H9 (cell line): ENCODE measurements around the gene C11orf16. TPM values are rescaled to one million over a fixed set of nuclear protein-coding genes. Genes with fewer than 3 reads are reported as not detected.

ENCODE experiments used
- DNase-seq: peaks from one replicate; pipeline ENCODE4 v3.0.0-alpha.2; 2017
- H2AFZ ChIP-seq: one replicate; pipeline ENCODE4 v1.6.1; 2013; ENCODE audit warnings: mild to moderate bottlenecking, low read length, control low read depth, moderate library complexity
- H2AK5ac ChIP-seq: 2 replicates; pipeline ENCODE4 v1.6.1; 2013; ENCODE audit warnings: low read length, control low read depth, mixed read lengths; ENCODE audit not compliant: insufficient read length
- H2BK120ac ChIP-seq: one replicate; pipeline ENCODE4 v1.6.1; 2013; ENCODE audit warnings: low read depth, mild to moderate bottlenecking, low read length, control low read depth, inconsistent platforms; ENCODE audit not compliant: poor library complexity, severe bottlenecking
- H2BK12ac ChIP-seq: 2 replicates; pipeline ENCODE4 v1.6.1; 2013; ENCODE audit warnings: low read length, control low read depth, mixed read lengths, low read depth; ENCODE audit not compliant: insufficient read length
- H2BK15ac ChIP-seq: 2 replicates; pipeline ENCODE4 v1.6.1; 2013; ENCODE audit warnings: low read depth, low read length, control low read depth
- H2BK20ac ChIP-seq: one replicate; pipeline ENCODE4 v1.6.1; 2013; ENCODE audit warnings: low read depth, mild to moderate bottlenecking, low read length, control low read depth, inconsistent platforms; ENCODE audit not compliant: poor library complexity, severe bottlenecking
- H2BK5ac ChIP-seq: 2 replicates; pipeline ENCODE4 v1.6.1; 2013; ENCODE audit warnings: low read length, control low read depth, mixed read lengths; ENCODE audit not compliant: insufficient read length
- H3K14ac ChIP-seq: 2 replicates; pipeline ENCODE4 v1.6.1; 2013; ENCODE audit warnings: low read length, control low read depth; ENCODE audit not compliant: insufficient read depth
- H3K18ac ChIP-seq: 2 replicates; pipeline ENCODE4 v1.6.1; 2013; ENCODE audit warnings: low read depth, mild to moderate bottlenecking, mixed read lengths, low read length, control low read depth; ENCODE audit not compliant: insufficient read length
- H3K23ac ChIP-seq: 2 replicates; pipeline ENCODE4 v1.6.1; 2013; ENCODE audit warnings: low read length, control low read depth, mixed read lengths, low read depth; ENCODE audit not compliant: insufficient read length
- H3K23me2 ChIP-seq: 2 replicates; pipeline ENCODE4 v1.6.1; 2013; ENCODE audit warnings: low read depth, mild to moderate bottlenecking, mixed read lengths, low read length, control low read depth; ENCODE audit not compliant: insufficient read length, poor library complexity, severe bottlenecking
- H3K27ac ChIP-seq: 2 replicates; pipeline ENCODE4 v1.5.1; 2013; ENCODE audit warnings: low read length, control low read depth, mixed read lengths, low read depth; ENCODE audit not compliant: insufficient read length
- H3K27me3 ChIP-seq: 2 replicates; pipeline ENCODE4 v1.6.1; 2013; ENCODE audit warnings: low read length, control low read depth, inconsistent platforms; ENCODE audit not compliant: insufficient read depth
- H3K4ac ChIP-seq: 2 replicates; pipeline ENCODE4 v1.6.1; 2013; ENCODE audit warnings: low read depth, mild to moderate bottlenecking, control low read depth, inconsistent platforms, low read length, moderate library complexity
- H3K4me1 ChIP-seq: 2 replicates; pipeline ENCODE4 v1.6.1; 2013; ENCODE audit warnings: low read length, control low read depth, inconsistent platforms; ENCODE audit not compliant: insufficient read depth
- H3K4me2 ChIP-seq: 2 replicates; pipeline ENCODE4 v1.6.1; 2013; ENCODE audit warnings: low read length, control low read depth, mixed read lengths; ENCODE audit not compliant: insufficient read length, insufficient read depth
- H3K56ac ChIP-seq: 2 replicates; pipeline ENCODE4 v1.6.1; 2013; ENCODE audit warnings: low read depth, mild to moderate bottlenecking, mixed read lengths, low read length, control low read depth; ENCODE audit not compliant: insufficient read length
- H3K79me1 ChIP-seq: 2 replicates; pipeline ENCODE4 v1.6.1; 2013; ENCODE audit warnings: low read depth, mild to moderate bottlenecking, moderate library complexity, low read length, control low read depth, inconsistent platforms; ENCODE audit not compliant: insufficient read depth, poor library complexity, severe bottlenecking
- H3K79me2 ChIP-seq: 2 replicates; pipeline ENCODE4 v1.6.1; 2013; ENCODE audit warnings: low read length, control low read depth, inconsistent platforms; ENCODE audit not compliant: insufficient read depth
- H3K9ac ChIP-seq: 2 replicates; pipeline ENCODE4 v1.6.1; 2013; ENCODE audit warnings: low read length, control low read depth, mixed read lengths; ENCODE audit not compliant: insufficient read length; ENCODE audit errors: extremely low read depth
- H3K9me3 ChIP-seq: one replicate; pipeline ENCODE4 v1.6.1; 2013; ENCODE audit warnings: low read depth, low read length, inconsistent platforms; ENCODE audit not compliant: control insufficient read depth
- H3T11ph ChIP-seq: one replicate; pipeline ENCODE4 v1.6.1; 2013; ENCODE audit warnings: mild to moderate bottlenecking, low read length, control low read depth, inconsistent platforms
- H4K20me1 ChIP-seq: one replicate; pipeline ENCODE4 v1.6.1; 2013; ENCODE audit not compliant: control insufficient read depth, insufficient read length, insufficient read depth
- H4K5ac ChIP-seq: 2 replicates; pipeline ENCODE4 v1.6.1; 2013; ENCODE audit warnings: low read depth, mild to moderate bottlenecking, mixed read lengths, low read length, control low read depth; ENCODE audit not compliant: insufficient read length
- H4K8ac ChIP-seq: replicated peaks from 2 replicates; pipeline ENCODE4 v1.6.1; 2013; ENCODE audit warnings: low read length, control low read depth, mixed read lengths, low read depth; ENCODE audit not compliant: insufficient read length
- H4K91ac ChIP-seq: 2 replicates; pipeline ENCODE4 v1.6.1; 2013; ENCODE audit warnings: low read depth, mild to moderate bottlenecking, moderate library complexity, mixed read lengths, low read length, control low read depth; ENCODE audit not compliant: insufficient read length
- H3K27ac Mint-ChIP-seq, 3 experiments: 2 replicates in 2 of 3; 3 replicates in 1 of 3; pipeline ENCODE4 v1.8.0; 2020 to 2021; ENCODE audit warnings: mixed read lengths in 3 of 3, mild to moderate bottlenecking in 1 of 3, moderate library complexity in 1 of 3
- H3K27me3 Mint-ChIP-seq: 2 replicates; pipeline ENCODE4 v1.8.0; 2021; ENCODE audit warnings: low read depth, mild to moderate bottlenecking, moderate library complexity, mixed read lengths
- H3K36me3 Mint-ChIP-seq, 3 experiments: 2 replicates in 2 of 3; 3 replicates in 1 of 3; pipeline ENCODE4 v1.8.0; 2020 to 2021; ENCODE audit warnings: low read depth in 3 of 3, mixed read lengths in 3 of 3; ENCODE audit not compliant: insufficient read depth in 1 of 3
- H3K4me1 Mint-ChIP-seq, 2 experiments: 2 replicates each; pipeline ENCODE4 v1.8.0; 2020; ENCODE audit warnings: mixed read lengths in 2 of 2
- H3K4me3 Mint-ChIP-seq, 2 experiments: 2 replicates in 1 of 2; 3 replicates in 1 of 2; pipeline ENCODE4 v1.8.0; 2020 to 2021; ENCODE audit warnings: mild to moderate bottlenecking in 2 of 2, mixed read lengths in 2 of 2, moderate library complexity in 1 of 2
- H3K9me3 Mint-ChIP-seq, 2 experiments: 2 replicates in 1 of 2; 3 replicates in 1 of 2; pipeline ENCODE4 v1.8.0; 2020; ENCODE audit warnings: mild to moderate bottlenecking in 2 of 2, mixed read lengths in 2 of 2, moderate library complexity in 1 of 2
- WGBS: extraction: QIAGEN DNeasy Blood & Tissue Kit; methylation state at CpG from one replicate; pipeline ENCODE4 v1.1.7; 2013; ENCODE audit warnings: missing lambda C conversion rate, low lambda C conversion rate, mixed read lengths; ENCODE audit not compliant: insufficient read length; ENCODE audit errors: extremely low coverage; 5-methylcytosine and 5-hydroxymethylcytosine counted together
- total RNA-seq: library from RNA; stranded (reverse); gene quantifications from 2 replicates; pipeline ENCODE4 v1.2.1, GENCODE V29; 2021
- TF ChIP-seq, protein P1 (sequence below): fragments of 200-600 bp; sonication (generic); conservative IDR thresholded peaks from 3 replicates; pipeline ENCODE4 v1.8.0; 2021; ENCODE audit warnings: antibody characterized with exemption, mild to moderate bottlenecking

The C11orf16 gene
- total RNA-seq, 1 experiment from 2014 or later, result 0.15 TPM

DNA sequence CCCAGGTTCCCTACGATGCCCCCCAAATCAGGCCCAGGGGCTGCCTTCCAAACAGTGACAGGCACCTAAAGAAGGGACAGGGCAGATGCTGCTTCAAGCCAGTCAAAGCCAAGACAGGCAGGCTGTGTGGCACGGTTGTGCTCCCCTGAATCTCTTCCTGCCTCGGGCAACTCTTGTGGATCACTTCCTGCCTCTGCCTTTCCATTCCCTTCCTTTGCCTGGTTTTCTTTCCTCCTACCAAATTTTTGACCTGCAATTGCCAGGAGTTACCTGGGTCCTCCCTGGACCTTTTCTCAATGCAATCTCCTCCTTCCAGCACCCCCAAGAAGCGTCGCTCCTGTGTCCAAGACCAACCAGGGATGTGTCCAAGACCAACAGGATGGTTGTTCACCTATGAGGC lies 5.5 kb downstream of the C11orf16 start:
- no peak overlapping the region for H2BK5ac ChIP-seq
- H3K56ac ChIP-seq, result no peak overlapping the region
- Mint-ChIP-seq H3K36me3 (peaks cover 6 to 12% (median 8%) of the 10 kb centered on the region in 3 experiments; a peak in 4 of 7 replicates), H3K27ac (peak overlapping the region in 2 of 3 experiments; percentile 20 to 80; a peak in 1 of 7 replicates), H3K4me1 (peaks cover 0 to 2% of the 10 kb centered on the region in 2 experiments; a peak in 2 of 4 replicates), H3K4me3 (no peak overlapping the region), H3K27me3 (peaks cover 1% of the 10 kb centered on the region; the same call in 1 of the 2 replicates), H3K9me3 (no peaks in the 10 kb centered on the region)
- no peaks in the 10 kb centered on the region for H3K79me1 ChIP-seq
- no peak overlapping the region for H3K18ac ChIP-seq
- no peak overlapping the region for H4K5ac ChIP-seq
- H3K9me3 ChIP-seq, result no peaks in the 10 kb centered on the region
- H3K4ac ChIP-seq, result no peak overlapping the region
- no peak overlapping the region for H2BK15ac ChIP-seq
- H2BK20ac ChIP-seq, result no peak overlapping the region
- H3K23ac ChIP-seq, result no peak overlapping the region
- H3K4me1 ChIP-seq, result 0 out of 2 replicates have a peak, but pooled peaks cover 1% of the 10 kb centered on the region
- no peak overlapping the region for H3K9ac ChIP-seq
- TF ChIP-seq, protein P1, sequence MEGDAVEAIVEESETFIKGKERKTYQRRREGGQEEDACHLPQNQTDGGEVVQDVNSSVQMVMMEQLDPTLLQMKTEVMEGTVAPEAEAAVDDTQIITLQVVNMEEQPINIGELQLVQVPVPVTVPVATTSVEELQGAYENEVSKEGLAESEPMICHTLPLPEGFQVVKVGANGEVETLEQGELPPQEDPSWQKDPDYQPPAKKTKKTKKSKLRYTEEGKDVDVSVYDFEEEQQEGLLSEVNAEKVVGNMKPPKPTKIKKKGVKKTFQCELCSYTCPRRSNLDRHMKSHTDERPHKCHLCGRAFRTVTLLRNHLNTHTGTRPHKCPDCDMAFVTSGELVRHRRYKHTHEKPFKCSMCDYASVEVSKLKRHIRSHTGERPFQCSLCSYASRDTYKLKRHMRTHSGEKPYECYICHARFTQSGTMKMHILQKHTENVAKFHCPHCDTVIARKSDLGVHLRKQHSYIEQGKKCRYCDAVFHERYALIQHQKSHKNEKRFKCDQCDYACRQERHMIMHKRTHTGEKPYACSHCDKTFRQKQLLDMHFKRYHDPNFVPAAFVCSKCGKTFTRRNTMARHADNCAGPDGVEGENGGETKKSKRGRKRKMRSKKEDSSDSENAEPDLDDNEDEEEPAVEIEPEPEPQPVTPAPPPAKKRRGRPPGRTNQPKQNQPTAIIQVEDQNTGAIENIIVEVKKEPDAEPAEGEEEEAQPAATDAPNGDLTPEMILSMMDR, result no peak
- no peak overlapping the region for H4K8ac ChIP-seq
- no peaks in the 10 kb centered on the region for H3K23me2 ChIP-seq
- no peak overlapping the region for H2AK5ac ChIP-seq
- H2BK120ac ChIP-seq, result no peak overlapping the region
- no peak overlapping the region for H3K14ac ChIP-seq
- no peaks in the 10 kb centered on the region for H3K27me3 ChIP-seq
- WGBS, result no CpG with 5 or more reads among the region's 5 CpGs
- H3K79me2 ChIP-seq, result no peaks in the 10 kb centered on the region
- no peak overlapping the region for H3T11ph ChIP-seq
- H3K4me2 ChIP-seq, result no peak overlapping the region
- no peak overlapping the region for H3K27ac ChIP-seq
- H2BK12ac ChIP-seq, result no peak overlapping the region
- DNase-seq, result no peak
- no peak overlapping the region for H4K91ac ChIP-seq
- no peak overlapping the region for H2AFZ ChIP-seq
- no peaks in the 10 kb centered on the region for H4K20me1 ChIP-seq
